Measurements from ENCODE around the gene PNMA1. TPM values are rescaled to one million over a fixed set of nuclear protein-coding genes. Genes with fewer than 3 reads are reported as not detected.
A peak's percentile ranks its signal among the peaks of the same experiment; 100 is the strongest.

PNMA1 gene
- total RNA-seq, 4 donors from 2014 or later, result 4.4 to 11.6 (median 7.0) TPM

DNA sequence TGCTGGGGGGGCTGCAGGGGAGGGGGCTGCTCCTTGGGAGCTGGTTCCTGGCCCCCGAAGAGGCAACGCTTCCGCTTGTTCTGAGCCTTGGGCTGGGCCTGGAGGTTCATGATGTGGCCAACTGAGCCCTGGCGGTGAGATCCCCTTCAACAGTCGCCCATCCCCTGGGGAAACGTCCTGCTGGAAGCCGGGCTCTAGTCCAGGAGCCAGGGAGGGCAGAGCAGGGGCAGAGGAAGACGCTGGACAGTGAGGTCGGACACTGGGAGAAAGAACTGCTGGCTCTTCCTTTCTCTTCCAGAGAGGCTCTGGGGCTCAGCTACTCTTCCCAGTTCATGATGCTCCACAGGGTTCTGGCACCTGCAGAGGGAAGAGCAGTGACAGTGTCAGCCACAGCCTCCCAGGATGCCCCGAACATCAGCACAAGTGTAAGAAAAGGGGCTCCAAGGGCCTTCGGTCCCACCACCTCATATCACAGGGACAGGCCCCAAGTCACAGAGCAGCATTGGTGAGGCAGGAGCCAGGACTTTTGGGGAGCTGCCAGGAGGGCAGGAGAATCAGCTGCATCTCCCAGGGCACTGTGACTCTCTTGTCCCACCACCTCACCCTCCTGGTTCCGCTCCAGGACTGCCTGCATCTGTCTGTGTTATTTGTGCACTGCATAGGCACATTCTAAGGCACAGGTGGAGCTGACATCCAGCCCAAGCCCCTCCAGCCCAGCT is 25.9 kb upstream of the PNMA1 start:
- DNase-seq, result no peak
- no peaks in the 10 kb centered on the region for H3K27me3 ChIP-seq
- TF ChIP-seq POLR2A (IDR thresholded peaks at IDR 0.05), result no peak
- TF ChIP-seq, protein P1, sequence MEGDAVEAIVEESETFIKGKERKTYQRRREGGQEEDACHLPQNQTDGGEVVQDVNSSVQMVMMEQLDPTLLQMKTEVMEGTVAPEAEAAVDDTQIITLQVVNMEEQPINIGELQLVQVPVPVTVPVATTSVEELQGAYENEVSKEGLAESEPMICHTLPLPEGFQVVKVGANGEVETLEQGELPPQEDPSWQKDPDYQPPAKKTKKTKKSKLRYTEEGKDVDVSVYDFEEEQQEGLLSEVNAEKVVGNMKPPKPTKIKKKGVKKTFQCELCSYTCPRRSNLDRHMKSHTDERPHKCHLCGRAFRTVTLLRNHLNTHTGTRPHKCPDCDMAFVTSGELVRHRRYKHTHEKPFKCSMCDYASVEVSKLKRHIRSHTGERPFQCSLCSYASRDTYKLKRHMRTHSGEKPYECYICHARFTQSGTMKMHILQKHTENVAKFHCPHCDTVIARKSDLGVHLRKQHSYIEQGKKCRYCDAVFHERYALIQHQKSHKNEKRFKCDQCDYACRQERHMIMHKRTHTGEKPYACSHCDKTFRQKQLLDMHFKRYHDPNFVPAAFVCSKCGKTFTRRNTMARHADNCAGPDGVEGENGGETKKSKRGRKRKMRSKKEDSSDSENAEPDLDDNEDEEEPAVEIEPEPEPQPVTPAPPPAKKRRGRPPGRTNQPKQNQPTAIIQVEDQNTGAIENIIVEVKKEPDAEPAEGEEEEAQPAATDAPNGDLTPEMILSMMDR (IDR thresholded peaks at IDR 0.05), result no peak
- peaks cover 35 to 66% (median 48%) of the 10 kb centered on the region in 4 donors for H3K4me1 ChIP-seq
- H3K4me3 ChIP-seq, result no peak overlapping the region
- H3K9me3 ChIP-seq, result no peaks in the 10 kb centered on the region
- peak overlapping the region; percentile 78 to 95 (median 88) for H3K27ac ChIP-seq
- H3K36me3 ChIP-seq, result peaks cover 0 to 51% (median 0%) of the 10 kb centered on the region in 3 donors

GRCh38 chr14:73739174-73739898 is 25.2 kb upstream of the PNMA1 start:
- TF ChIP-seq, protein P1 (IDR thresholded peaks at IDR 0.05), result no peak
- no peak for TF ChIP-seq POLR2A (IDR thresholded peaks at IDR 0.05)

DNA sequence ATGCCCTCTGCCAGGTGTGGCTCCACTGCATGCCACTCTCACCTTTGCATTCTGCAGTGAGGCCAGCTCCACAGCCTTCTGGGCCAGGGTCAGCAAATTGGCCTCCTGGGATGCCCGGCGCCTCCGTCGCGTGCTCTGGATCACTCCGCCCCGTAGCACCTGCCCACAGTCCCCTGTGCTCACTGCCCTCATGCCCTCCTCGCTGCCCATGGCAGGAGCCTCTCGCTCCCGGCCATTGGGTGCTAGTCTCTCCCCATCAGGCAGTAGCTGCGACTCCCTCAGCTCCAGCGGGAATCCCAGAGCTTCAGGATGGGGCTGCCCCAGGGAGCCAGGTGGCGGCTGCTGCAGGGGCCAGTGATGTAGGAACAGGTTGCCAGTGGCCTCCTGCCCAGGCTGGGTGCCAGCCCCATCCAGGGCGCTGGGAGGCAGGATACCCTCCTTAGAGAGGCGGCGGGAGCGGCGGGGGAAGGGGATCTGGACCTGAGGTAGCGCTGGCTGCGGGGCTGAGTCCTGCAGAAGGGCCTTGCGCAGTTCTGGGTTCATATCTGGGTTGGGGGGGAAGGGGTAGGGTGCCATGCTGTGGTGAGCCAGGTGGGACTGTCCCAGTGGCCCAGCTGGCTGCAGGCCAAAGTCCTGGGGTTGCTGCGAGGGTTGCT is 24.5 kb upstream of the PNMA1 start:
- Histone ChIP-seq H3K9me3 (no peaks in the 10 kb centered on the region), H3K27ac (peak overlapping the region in 1 of 4 donors; percentile 95), H3K36me3 (peaks cover 0 to 61% (median 0%) of the 10 kb centered on the region in 3 donors), H3K4me1 (peaks cover 25 to 51% (median 36%) of the 10 kb centered on the region in 4 donors), H3K27me3 (no peaks in the 10 kb centered on the region), H3K4me3 (no peak overlapping the region)
- no peak for TF ChIP-seq POLR2A (IDR thresholded peaks at IDR 0.05)
- TF ChIP-seq, protein P1 (IDR thresholded peaks at IDR 0.05), result no peak
- DNase-seq, result no peak

More at GRCh38 chr14:73739174-73739898, 25.2 kb upstream of the PNMA1 start:
- Histone ChIP-seq H3K27me3 (no peaks in the 10 kb centered on the region), H3K4me3 (no peak overlapping the region), H3K9me3 (no peaks in the 10 kb centered on the region), H3K36me3 (peaks cover 0 to 58% (median 0%) of the 10 kb centered on the region in 3 donors), H3K27ac (peak overlapping the region in 3 of 4 donors; percentile 13 to 95 (median 92)), H3K4me1 (peaks cover 28 to 58% (median 42%) of the 10 kb centered on the region in 4 donors)
- DNase-seq, result no peak

- Histone ChIP-seq H3K9me3 (no peaks in the 10 kb centered on the region), H3K4me1 (peaks cover 8 to 37% (median 19%) of the 10 kb centered on the region in 4 donors), H3K27ac (no peak overlapping the region), H3K27me3 (no peaks in the 10 kb centered on the region), H3K4me3 (no peak overlapping the region), H3K36me3 (peaks cover 0 to 70% (median 0%) of the 10 kb centered on the region in 3 donors)
- TF ChIP-seq, protein P1 (IDR thresholded peaks at IDR 0.05), result no peak
- no peak for TF ChIP-seq POLR2A (IDR thresholded peaks at IDR 0.05)
- DNase-seq, result no peak
Measured at GRCh38 chr14:73736842-73737241, 22.7 kb upstream of the PNMA1 start.

DNA sequence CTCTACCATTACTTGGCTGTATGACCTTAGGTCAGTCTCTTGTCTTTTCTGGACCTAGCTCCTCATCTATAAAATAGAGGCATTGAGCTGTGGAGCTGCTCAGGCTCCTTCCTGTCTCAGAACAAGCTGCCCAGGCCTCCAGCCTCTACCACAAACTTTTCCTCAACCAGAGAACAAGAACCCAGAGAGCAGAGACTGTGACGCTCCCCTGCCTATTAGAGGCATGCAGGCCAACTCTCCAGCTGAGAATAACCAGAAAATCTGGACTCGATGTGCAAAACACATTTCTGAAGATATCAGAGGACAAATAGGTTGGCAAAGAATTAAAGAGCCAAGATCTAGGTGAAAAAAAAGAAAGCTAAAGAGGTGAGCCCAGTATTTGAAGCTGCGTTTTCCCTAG is 17.8 kb upstream of the PNMA1 start:
- Histone ChIP-seq H3K27me3 (no peaks in the 10 kb centered on the region), H3K4me1 (peaks cover 0 to 43% (median 0%) of the 10 kb centered on the region in 4 donors), H3K36me3 (peaks cover 0 to 78% (median 0%) of the 10 kb centered on the region in 3 donors), H3K9me3 (no peaks in the 10 kb centered on the region), H3K4me3 (no peak overlapping the region), H3K27ac (peak overlapping the region in 2 of 4 donors; percentile 11 to 20)
- peak in 1 of 3 donors; percentile 25 for DNase-seq
- TF ChIP-seq, protein P1 (IDR thresholded peaks at IDR 0.05), result no peak
- TF ChIP-seq POLR2A (IDR thresholded peaks at IDR 0.05), result no peak

Measured in Peyer's patch (tissue), 4 donors.